ENCODE measurements around the gene PRR5.
A peak's percentile ranks its signal among the peaks of the same experiment; 100 is the strongest.

- TF ChIP-seq POLR2A (IDR thresholded peaks at IDR 0.05; ENCODE audit: insufficient read depth in 1 of 2, low read depth in 2 of 2, low read length in 2 of 2) (peak in 1 of 2 experiments; percentile 11; a peak in 2 of 4 replicates), ZBTB1 (CRISPR knock-in tag; IDR thresholded peaks at IDR 0.05; ENCODE audit: borderline replicate concordance) (no peak), THRA (CRISPR knock-in tag; IDR thresholded peaks at IDR 0.05; ENCODE audit: borderline replicate concordance) (no peak), CTCF (CRISPR knock-in tag; IDR thresholded peaks at IDR 0.05) (peak; percentile 96), PHF8 (CRISPR knock-in tag; IDR thresholded peaks at IDR 0.05) (no peak), ZNF747 (CRISPR knock-in tag; IDR thresholded peaks at IDR 0.05; ENCODE audit: borderline replicate concordance) (no peak), CEBPB (IDR thresholded peaks at IDR 0.05; ENCODE audit: borderline replicate concordance, low read depth, low read length) (no peak), POLR2AphosphoS2 (IDR thresholded peaks at IDR 0.05; ENCODE audit: low read depth, low read length) (no peak)
Measured at GRCh38 chr22:44735518-44736428, 33.8 kb downstream of the PRR5 start.
